HG02571 (cell line): ENCODE measurements around the gene SUN2.

Source experiments
- ATAC-seq: cut with Tn5 transposase; IDR thresholded peaks from one replicate; pipeline ENCODE4 v1.9.1; 2021; ENCODE audit warnings: mild to moderate bottlenecking, moderate library complexity; ENCODE audit not compliant: unreplicated experiment

Gene SUN2

GRCh38 chr22:38720350-38720749, 35.4 kb downstream of the SUN2 start:
- ATAC-seq = no peak

- ATAC-seq = no peak
Observed at GRCh38 chr22:38719196-38719595, 36.6 kb downstream of the SUN2 start.

GRCh38 chr22:38718414-38718813, 37.4 kb downstream of the SUN2 start:
- no peak for ATAC-seq

- ATAC-seq = no peak
Observed at GRCh38 chr22:38717244-38717643, 38.6 kb downstream of the SUN2 start.

GRCh38 chr22:38716826-38717225, 39.0 kb downstream of the SUN2 start:
- no peak for ATAC-seq

- ATAC-seq = no peak
Observed at GRCh38 chr22:38716271-38716670, 39.5 kb downstream of the SUN2 start.

- no peak for ATAC-seq
Observed at GRCh38 chr22:38715852-38716251, 39.9 kb downstream of the SUN2 start.

- ATAC-seq = no peak
Observed at GRCh38 chr22:38715176-38715764, 40.5 kb downstream of the SUN2 start.

GRCh38 chr22:38713921-38714320, 41.9 kb downstream of the SUN2 start:
- no peak for ATAC-seq

GRCh38 chr22:38712486-38713207, 43.2 kb downstream of the SUN2 start:
- ATAC-seq = no peak

GRCh38 chr22:38710866-38711265, 44.9 kb downstream of the SUN2 start:
- no peak for ATAC-seq

- ATAC-seq = no peak
Observed at GRCh38 chr22:38710351-38710750, 45.4 kb downstream of the SUN2 start.

- no peak for ATAC-seq
Observed at GRCh38 chr22:38709306-38709705, 46.5 kb downstream of the SUN2 start.

GRCh38 chr22:38707984-38708383, 47.8 kb downstream of the SUN2 start:
- no peak for ATAC-seq

GRCh38 chr22:38707346-38707745, 48.5 kb downstream of the SUN2 start:
- ATAC-seq = no peak

- ATAC-seq = no peak
Observed at GRCh38 chr22:38706901-38707195, 49.0 kb downstream of the SUN2 start.

- peak; percentile 1 for ATAC-seq
Observed at GRCh38 chr22:38706101-38706900, 49.5 kb downstream of the SUN2 start.

- peak; percentile 71 for ATAC-seq
Observed at GRCh38 chr22:38705235-38706100, 50.3 kb downstream of the SUN2 start, which contains the start of gene GTPBP1. Gene GTPBP1, plus strand, starts transcription at chr22:38705944. Its CDS starts 12 bp downstream, at chr22:38705956.

GRCh38 chr22:38704654-38705234, 51.1 kb downstream of the SUN2 start:
- no peak for ATAC-seq

GRCh38 chr22:38700789-38701628, 54.8 kb downstream of the SUN2 start, which contains the start of gene JOSD1:
Gene JOSD1, minus strand, starts transcription at chr22:38700943. Its CDS starts 956 bp downstream, at chr22:38699987.
- peak; percentile 28 for ATAC-seq
